ENCODE results near the gene ERF. TPM values are rescaled to one million over a fixed set of nuclear protein-coding genes. Genes with fewer than 3 reads are reported as not detected.

Gene ERF
- total and polyA plus RNA-seq, 2 donors (not counting 3 experiments of a cell fraction or from before 2014, with no cell fraction given): 102 to 117 TPM

DNA sequence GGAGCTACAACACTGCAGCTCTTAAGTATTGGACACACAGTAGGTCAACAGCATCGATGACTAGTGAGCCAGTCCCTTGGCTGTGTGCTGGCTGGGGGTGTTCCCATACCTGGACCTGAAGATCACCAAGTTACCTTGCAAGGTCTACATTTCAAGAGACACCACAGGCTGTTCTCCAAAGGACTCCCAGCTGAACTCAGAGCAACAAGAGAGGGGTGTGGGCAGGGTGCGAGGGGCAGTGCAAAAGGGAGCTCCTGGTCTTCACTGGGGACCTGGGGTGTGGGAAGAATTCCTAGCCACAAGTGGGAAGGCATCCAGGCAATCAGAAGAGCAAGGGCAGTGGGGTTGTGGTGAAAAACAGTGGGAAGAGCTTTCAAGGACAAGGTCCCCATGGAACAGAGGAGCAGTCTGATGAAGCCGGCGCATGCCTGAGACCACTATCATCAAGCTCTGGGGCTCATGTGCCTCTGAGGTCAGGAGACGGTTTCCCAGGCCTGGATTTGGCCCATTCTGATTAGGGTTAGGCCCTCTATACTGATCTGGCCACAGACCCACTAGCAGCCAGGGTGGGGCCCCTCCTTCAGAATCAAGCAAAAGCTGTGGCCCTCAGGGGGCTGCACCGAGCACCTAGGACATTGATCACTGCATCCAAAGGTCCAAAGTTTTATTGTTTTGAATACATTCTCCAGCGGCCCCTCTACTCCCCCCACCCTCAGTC is 7.8 kb downstream of the ERF start:
- Histone ChIP-seq H3K4me1 (ENCODE audit: control insufficient read depth, extremely low read depth, insufficient read depth, low read length) (peaks cover 40% of the 10 kb centered on the region), H3K4me2 (ENCODE audit: insufficient read depth, low read length) (no peak overlapping the region), H3K9me1 (replicated peaks; ENCODE audit: control insufficient read depth, extremely low read depth, insufficient read depth, low read length) (no peaks in the 10 kb centered on the region), H3K36me3 (ENCODE audit: control insufficient read depth in 2 of 2, extremely low read depth in 1 of 2, insufficient read depth in 2 of 2, low read length in 2 of 2) (peaks cover 7 to 27% of the 10 kb centered on the region in 2 experiments), H3K27ac (ENCODE audit: insufficient read depth, low read depth, low read length) (no peak overlapping the region), H3K27me3 (ENCODE audit: control insufficient read depth in 2 of 2, insufficient read depth in 2 of 2, low read length in 2 of 2) (no peaks in the 10 kb centered on the region), H3K9me3 (replicated peaks; ENCODE audit: control insufficient read depth, insufficient read depth, low read length) (no peaks in the 10 kb centered on the region), H2AFZ (ENCODE audit: low read depth, low read length) (no peak overlapping the region), H3K4me3 (replicated peaks in 1 of 3; ENCODE audit: insufficient read depth in 1 of 3, low read depth in 1 of 3, low read length in 3 of 3) (no peak overlapping the region), H3K9ac (replicated peaks; ENCODE audit: extremely low read depth, insufficient read depth, low read length) (no peak overlapping the region), H4K20me1 (replicated peaks; ENCODE audit: control insufficient read depth, extremely low read depth, insufficient read depth, low read length) (no peaks in the 10 kb centered on the region), H3K79me2 (ENCODE audit: control insufficient read depth, insufficient read depth, low read length) (peaks cover 28% of the 10 kb centered on the region)
- CTCF ChIA-PET: interaction anchor here (1.1 to 11.8 kb wide), 14 partner anchors 9 to 187 kb away, joined by 3 to 365 read pairs (median 10); partner anchors contain the start of genes CIC, ERF and POU2F2
- intact Hi-C loops (cut with micrococcal nuclease): loop anchor here (1.0 kb wide), 1 partner anchor 49 kb away; no protein-coding TSS in a partner anchor
- POLR2A ChIA-PET: interaction anchor here (1.1 to 1.2 kb wide), 2 partner anchors 32 to 33 kb away, joined by 5 to 9 read pairs; no protein-coding TSS in a partner anchor
- no peak for DNase-seq (ENCODE audit: low read depth, low spot score)
- FAIRE-seq: peak; percentile 71
- no TSS peak for BruUV-seq (replicated peaks)
- dilution Hi-C loops (cut with MboI; ENCODE audit: extremely low pct_ligation_motif_present, low sequenced_read_pairs): no loop called here
- TF ChIP-seq FOS (IDR thresholded peaks at IDR 0.05; ENCODE audit: borderline replicate concordance, insufficient read depth, low read length) (no peak), MYC (IDR thresholded peaks at IDR 0.05; ENCODE audit: low read depth, low read length) (no peak), EZH2 (IDR thresholded peaks at IDR 0.05; ENCODE audit: borderline replicate concordance, low read depth, low read length, severe bottlenecking) (no peak), POLR2A (IDR thresholded peaks at IDR 0.05; ENCODE audit: low read depth, low read length) (peak; percentile 23), POLR2AphosphoS5 (IDR thresholded peaks at IDR 0.05; ENCODE audit: insufficient read depth, low read depth, low read length) (peak; percentile 19)
